ENCODE data around the gene GLYATL2. TPM values are rescaled to one million over a fixed set of nuclear protein-coding genes. Genes with fewer than 3 reads are reported as not detected.

The GLYATL2 gene
- total and polyA plus RNA-seq, 10 donors = 0.09 TPM; not detected in 9

GRCh38 chr11:58880625-58881024 is 36.1 kb upstream of the GLYATL2 start:
- peaks cover 0 to 16% (median 0%) of the 10 kb centered on the region in 8 donors for H3K9me3 ChIP-seq
- no peak overlapping the region for H3K27ac ChIP-seq
- TF ChIP-seq POLR2A (IDR thresholded peaks at IDR 0.05) (no peak), POLR2AphosphoS5 (IDR thresholded peaks at IDR 0.05) (no peak)
- TF ChIP-seq, protein P1, sequence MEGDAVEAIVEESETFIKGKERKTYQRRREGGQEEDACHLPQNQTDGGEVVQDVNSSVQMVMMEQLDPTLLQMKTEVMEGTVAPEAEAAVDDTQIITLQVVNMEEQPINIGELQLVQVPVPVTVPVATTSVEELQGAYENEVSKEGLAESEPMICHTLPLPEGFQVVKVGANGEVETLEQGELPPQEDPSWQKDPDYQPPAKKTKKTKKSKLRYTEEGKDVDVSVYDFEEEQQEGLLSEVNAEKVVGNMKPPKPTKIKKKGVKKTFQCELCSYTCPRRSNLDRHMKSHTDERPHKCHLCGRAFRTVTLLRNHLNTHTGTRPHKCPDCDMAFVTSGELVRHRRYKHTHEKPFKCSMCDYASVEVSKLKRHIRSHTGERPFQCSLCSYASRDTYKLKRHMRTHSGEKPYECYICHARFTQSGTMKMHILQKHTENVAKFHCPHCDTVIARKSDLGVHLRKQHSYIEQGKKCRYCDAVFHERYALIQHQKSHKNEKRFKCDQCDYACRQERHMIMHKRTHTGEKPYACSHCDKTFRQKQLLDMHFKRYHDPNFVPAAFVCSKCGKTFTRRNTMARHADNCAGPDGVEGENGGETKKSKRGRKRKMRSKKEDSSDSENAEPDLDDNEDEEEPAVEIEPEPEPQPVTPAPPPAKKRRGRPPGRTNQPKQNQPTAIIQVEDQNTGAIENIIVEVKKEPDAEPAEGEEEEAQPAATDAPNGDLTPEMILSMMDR (IDR thresholded peaks at IDR 0.05 in 8 of 11, conservative IDR thresholded peaks at IDR 0.05 in 3 of 11) = no peak
- no peaks in the 10 kb centered on the region for H3K4me1 ChIP-seq
- intact Hi-C loops (cut with DNase I; ENCODE audit: low total_unique reads) = no loop called here
- WGBS, 5 donors = 55 to 80% (median 75%) methylated on average over 1 of the region's 1 CpG
- no peak overlapping the region for H3K4me3 ChIP-seq
- H3K27me3 ChIP-seq (replicated peaks in 1 of 7) = no peaks in the 10 kb centered on the region
- DNase-seq = no peak
- H3K36me3 ChIP-seq = no peaks in the 10 kb centered on the region

GRCh38 chr11:58880166-58880565 is 35.7 kb upstream of the GLYATL2 start:
- Histone ChIP-seq H3K4me3 (no peak overlapping the region), H3K9me3 (peaks cover 0 to 16% (median 0%) of the 10 kb centered on the region in 8 donors), H3K27ac (no peak overlapping the region), H3K27me3 (replicated peaks in 1 of 7) (no peaks in the 10 kb centered on the region), H3K4me1 (no peaks in the 10 kb centered on the region), H3K36me3 (no peaks in the 10 kb centered on the region)
- no peak for DNase-seq
- no peak for TF ChIP-seq POLR2A (IDR thresholded peaks at IDR 0.05)
- TF ChIP-seq POLR2AphosphoS5 (IDR thresholded peaks at IDR 0.05) = no peak
- TF ChIP-seq, protein P1 (IDR thresholded peaks at IDR 0.05 in 8 of 11, conservative IDR thresholded peaks at IDR 0.05 in 3 of 11) = no peak
- intact Hi-C loops (cut with DNase I; ENCODE audit: low total_unique reads) = no loop called here

- intact Hi-C loops (cut with DNase I; ENCODE audit: low total_unique reads) = no loop called here
- no peak for DNase-seq
- no peaks in the 10 kb centered on the region for H3K27me3 ChIP-seq (replicated peaks in 1 of 7)
- no peak overlapping the region for H3K4me3 ChIP-seq
- H3K36me3 ChIP-seq = no peaks in the 10 kb centered on the region
- no peaks in the 10 kb centered on the region for H3K4me1 ChIP-seq
- peaks cover 0 to 8% (median 4%) of the 10 kb centered on the region in 8 donors for H3K9me3 ChIP-seq
- WGBS, 5 donors = 64 to 88% (median 71%) methylated on average over 2 of the region's 2 CpGs
- TF ChIP-seq, protein P1 (IDR thresholded peaks at IDR 0.05 in 8 of 11, conservative IDR thresholded peaks at IDR 0.05 in 3 of 11) = no peak
- TF ChIP-seq POLR2AphosphoS5 (IDR thresholded peaks at IDR 0.05) = no peak
- no peak for TF ChIP-seq POLR2A (IDR thresholded peaks at IDR 0.05)
- H3K27ac ChIP-seq = no peak overlapping the region
Observed at GRCh38 chr11:58867556-58867955, 23.1 kb upstream of the GLYATL2 start.

DNA sequence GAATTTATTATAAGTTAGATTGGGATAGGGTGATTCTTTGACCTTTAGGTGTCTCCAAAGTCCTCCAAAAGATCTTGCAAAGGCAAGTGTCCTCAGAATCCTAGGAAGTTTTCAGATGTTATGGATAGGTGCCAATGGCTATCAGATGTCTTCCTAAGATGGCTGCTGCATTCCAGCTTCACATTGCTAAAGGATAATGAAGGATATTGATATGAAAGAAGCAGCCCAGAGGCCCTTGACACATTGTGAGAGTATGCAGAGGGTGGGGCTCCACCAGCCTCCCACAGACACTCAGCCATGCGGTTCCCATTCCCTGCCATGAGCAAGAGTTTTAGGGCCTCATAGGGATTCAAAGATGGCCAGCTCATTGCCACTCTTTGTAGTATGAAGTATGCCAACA is 22.3 kb upstream of the GLYATL2 start:
- no peak overlapping the region for H3K4me3 ChIP-seq
- H3K4me1 ChIP-seq = no peaks in the 10 kb centered on the region
- no peak overlapping the region for H3K27ac ChIP-seq
- peaks cover 0 to 14% (median 12%) of the 10 kb centered on the region in 8 donors for H3K9me3 ChIP-seq
- WGBS, 5 donors = 88 to 100% (median 94%) methylated on average over 1 of the region's 1 CpG
- TF ChIP-seq POLR2A (IDR thresholded peaks at IDR 0.05) (no peak), POLR2AphosphoS5 (IDR thresholded peaks at IDR 0.05) (no peak)
- TF ChIP-seq, protein P1 (IDR thresholded peaks at IDR 0.05 in 8 of 11, conservative IDR thresholded peaks at IDR 0.05 in 3 of 11) = no peak
- intact Hi-C loops (cut with DNase I; ENCODE audit: low total_unique reads) = no loop called here
- no peak for DNase-seq
- H3K36me3 ChIP-seq = no peaks in the 10 kb centered on the region
- no peaks in the 10 kb centered on the region for H3K27me3 ChIP-seq (replicated peaks in 1 of 7)

Measured in spleen (tissue), 11 donors.